Measurements from ENCODE around the gene RAVER2. TPM values are rescaled to one million over a fixed set of nuclear protein-coding genes. Genes with fewer than 3 reads are reported as not detected.
A peak's percentile ranks its signal among the peaks of the same experiment; 100 is the strongest.

The RAVER2 gene
- polyA plus RNA-seq, 3 donors = 0.38 to 1.3 (median 0.69) TPM

- Histone ChIP-seq H3K36me3 (replicated peaks in 1 of 2; ENCODE audit: control insufficient read depth in 1 of 2, insufficient read depth in 2 of 2, low read length in 2 of 2) (no peaks in the 10 kb centered on the region), H3K4me2 (replicated peaks; ENCODE audit: extremely low read depth, low read length, poor library complexity, severe bottlenecking) (no peak overlapping the region), H3K9me3 (replicated peaks in 1 of 2; ENCODE audit: control insufficient read depth in 1 of 2, insufficient read depth in 1 of 2, low read length in 2 of 2) (peaks cover 4 to 10% of the 10 kb centered on the region in 2 donors), H3K4me1 (ENCODE audit: control insufficient read depth in 1 of 2, insufficient read depth in 2 of 2, low read length in 2 of 2) (no peaks in the 10 kb centered on the region), H3K27ac (ENCODE audit: low read depth in 1 of 2, low read length in 2 of 2) (no peak overlapping the region), H3K79me2 (ENCODE audit: insufficient read depth, low read length) (no peaks in the 10 kb centered on the region), H2AFZ (ENCODE audit: insufficient read depth, low read depth, low read length, poor library complexity, severe bottlenecking) (no peak overlapping the region), H4K20me1 (ENCODE audit: insufficient read depth, low read length) (no peaks in the 10 kb centered on the region), H3K27me3 (ENCODE audit: control insufficient read depth in 2 of 2, insufficient read depth in 2 of 2, low read length in 2 of 2) (no peaks in the 10 kb centered on the region), H3K4me3 (replicated peaks in 1 of 3; ENCODE audit: low read depth in 2 of 3, low read length in 3 of 3) (no peak overlapping the region), H3K9ac (ENCODE audit: insufficient read depth, low read length, poor library complexity, severe bottlenecking) (no peak overlapping the region)
- no peak for DNase-seq
- Mint-ChIP-seq H3K4me3 (no peak overlapping the region), H3K27ac (no peak overlapping the region), H3K27me3 (ENCODE audit: low read depth in 3 of 3) (peaks cover 0 to 2% (median 0%) of the 10 kb centered on the region in 3 donors), H3K36me3 (peaks cover 2 to 6% of the 10 kb centered on the region in 2 donors), H3K9me3 (peaks cover 0 to 8% (median 4%) of the 10 kb centered on the region in 7 donors), H3K4me1 (peaks cover 7% of the 10 kb centered on the region)
- no peak for TF ChIP-seq CTCF (IDR thresholded peaks at IDR 0.05)
- no CpG with 5 or more reads among the region's 3 CpGs for WGBS (ENCODE audit: insufficient coverage)
- intact Hi-C loops (cut with micrococcal nuclease) = no loop called here
Observed at GRCh38 chr1:64754173-64754572, 9.3 kb downstream of the RAVER2 start.

- peak overlapping the region in 1 of 7 donors; percentile 54 for H3K27ac Mint-ChIP-seq
- H3K36me3 Mint-ChIP-seq = peaks cover 2 to 6% of the 10 kb centered on the region in 2 donors
- H3K9me3 ChIP-seq (replicated peaks in 1 of 2; ENCODE audit: control insufficient read depth in 1 of 2, insufficient read depth in 1 of 2, low read length in 2 of 2) = peaks cover 4 to 10% of the 10 kb centered on the region in 2 donors
- H3K9ac ChIP-seq (ENCODE audit: insufficient read depth, low read length, poor library complexity, severe bottlenecking) = no peak overlapping the region
- H4K20me1 ChIP-seq (ENCODE audit: insufficient read depth, low read length) = no peaks in the 10 kb centered on the region
- no peak overlapping the region for H2AFZ ChIP-seq (ENCODE audit: insufficient read depth, low read depth, low read length, poor library complexity, severe bottlenecking)
- WGBS (ENCODE audit: insufficient coverage) = 67% methylated on average over 1 of the region's 2 CpGs
- no peak overlapping the region for H3K4me3 ChIP-seq (replicated peaks in 1 of 3; ENCODE audit: low read depth in 2 of 3, low read length in 3 of 3)
- intact Hi-C loops (cut with micrococcal nuclease) = no loop called here
- no peaks in the 10 kb centered on the region for H3K4me1 ChIP-seq (ENCODE audit: control insufficient read depth in 1 of 2, insufficient read depth in 2 of 2, low read length in 2 of 2)
- H3K4me3 Mint-ChIP-seq = no peak overlapping the region
- DNase-seq = no peak
- H3K27me3 Mint-ChIP-seq (ENCODE audit: low read depth in 3 of 3) = peaks cover 0 to 2% (median 0%) of the 10 kb centered on the region in 3 donors
- no peak overlapping the region for H3K27ac ChIP-seq (ENCODE audit: low read depth in 1 of 2, low read length in 2 of 2)
- H3K36me3 ChIP-seq (replicated peaks in 1 of 2; ENCODE audit: control insufficient read depth in 1 of 2, insufficient read depth in 2 of 2, low read length in 2 of 2) = no peaks in the 10 kb centered on the region
- no peak for TF ChIP-seq CTCF (IDR thresholded peaks at IDR 0.05)
- peaks cover 0 to 10% (median 4%) of the 10 kb centered on the region in 7 donors for H3K9me3 Mint-ChIP-seq
- H3K4me2 ChIP-seq (replicated peaks; ENCODE audit: extremely low read depth, low read length, poor library complexity, severe bottlenecking) = no peak overlapping the region
- no peaks in the 10 kb centered on the region for H3K27me3 ChIP-seq (ENCODE audit: control insufficient read depth in 2 of 2, insufficient read depth in 2 of 2, low read length in 2 of 2)
- H3K79me2 ChIP-seq (ENCODE audit: insufficient read depth, low read length) = no peaks in the 10 kb centered on the region
- peaks cover 7% of the 10 kb centered on the region for H3K4me1 Mint-ChIP-seq
Observed at GRCh38 chr1:64755361-64755760, 10.5 kb downstream of the RAVER2 start.

Measured in CD14-positive monocyte (primary cell).